Muscle of leg (tissue), 11 donors: Measurements from ENCODE around the gene GLB1L2. TPM values are rescaled to one million over a fixed set of nuclear protein-coding genes. Genes with fewer than 3 reads are reported as not detected.
A peak's percentile ranks its signal among the peaks of the same experiment; 100 is the strongest.

Experiments used
- DNase-seq: peaks from one replicate; pipeline ENCODE4 v3.0.0; 2013
- H3K27ac ChIP-seq: one replicate; pipeline ENCODE4 v1.5.1; 2013; ENCODE audit warnings: mild to moderate bottlenecking, low read length, control low read depth
- H3K27me3 ChIP-seq: one replicate; pipeline ENCODE4 v1.6.1; 2013; ENCODE audit warnings: low read length; ENCODE audit not compliant: control insufficient read depth, insufficient read depth
- H3K36me3 ChIP-seq: one replicate; pipeline ENCODE4 v1.6.1; 2013; ENCODE audit warnings: low read length; ENCODE audit not compliant: control insufficient read depth, insufficient read depth
- H3K4me1 ChIP-seq: one replicate; pipeline ENCODE4 v1.6.1; 2013; ENCODE audit warnings: low read length; ENCODE audit not compliant: control insufficient read depth, insufficient read depth
- H3K4me3 ChIP-seq: one replicate; pipeline ENCODE4 v1.5.1; 2013; ENCODE audit warnings: low read length, control low read depth
- H3K9me3 ChIP-seq: replicated peaks from 2 replicates; pipeline ENCODE4 v1.6.1; 2013; ENCODE audit warnings: low read depth, low read length; ENCODE audit not compliant: control insufficient read depth
- WGBS: methylation state at CpG from one replicate; pipeline ENCODE4 v1.1.5; 2013; ENCODE audit warnings: missing lambda C conversion rate; ENCODE audit not compliant: insufficient coverage; 5-methylcytosine and 5-hydroxymethylcytosine counted together
- polyA plus RNA-seq, 8 donors: library from polyadenylated mRNA; unstranded; fragments of 120-200 nt; gene quantifications; one replicate each; pipeline versions ENCODE4 v1.2.1 to v1.2.3, GENCODE V29; 2013; ENCODE audit warnings: inconsistent platforms in 1 of 8, low replicate concordance in 1 of 8; ENCODE audit not compliant: insufficient read length in 8 of 8, insufficient read depth in 1 of 8
- total RNA-seq: library from RNA; stranded (reverse); fragments of 120-200 nt; gene quantifications from one replicate; pipeline ENCODE4 v1.2.4, GENCODE V29; 2013

The GLB1L2 gene
- total and polyA plus RNA-seq, 9 donors, result 0.20 to 1.2 (median 0.40) TPM

DNA sequence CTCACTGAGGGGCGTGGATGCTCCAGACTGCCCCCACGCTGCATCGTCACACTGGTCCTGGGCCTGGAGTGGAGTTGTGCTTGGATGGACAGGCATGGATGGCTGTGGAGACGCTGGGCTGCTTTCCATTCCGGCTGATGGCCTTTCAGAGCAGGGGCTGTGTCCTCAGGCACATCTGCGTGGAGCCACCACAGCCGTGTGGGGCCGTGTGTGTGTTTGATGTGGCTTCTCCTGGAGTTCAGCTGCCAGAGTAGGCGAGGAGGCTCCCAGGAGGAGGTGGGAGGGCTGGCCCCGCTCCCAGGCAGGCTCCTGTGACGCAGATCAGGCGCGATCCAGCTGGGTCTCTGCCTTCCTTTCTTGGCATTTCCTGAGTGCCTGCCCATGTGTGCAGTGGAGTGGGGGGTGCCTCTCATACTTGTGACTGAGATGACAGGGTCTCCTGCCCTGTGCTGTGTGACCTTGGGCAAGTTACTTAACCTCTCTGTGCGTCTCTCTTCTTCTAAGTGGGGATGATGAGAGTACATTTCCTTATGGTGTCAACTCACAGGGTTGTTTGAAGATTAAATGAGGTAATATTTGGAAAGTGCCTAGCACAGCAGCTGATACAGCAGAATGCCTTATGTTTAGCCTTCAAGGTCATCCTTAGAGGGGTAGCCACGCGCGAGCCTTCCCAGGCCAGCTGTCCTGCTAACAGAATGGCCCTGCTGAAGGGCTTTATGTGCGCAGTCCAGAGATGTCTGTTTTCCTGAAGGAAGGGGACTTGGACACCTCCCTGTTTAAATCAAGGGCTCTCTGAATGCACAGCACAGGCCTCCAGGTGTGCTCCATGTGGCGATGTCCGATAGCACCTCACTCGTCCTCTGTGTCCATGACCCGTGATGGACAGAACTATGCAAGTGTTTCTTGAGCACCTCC lies 33.5 kb downstream of the GLB1L2 start:
- no peak for DNase-seq
- Histone ChIP-seq H3K9me3 (no peaks in the 10 kb centered on the region), H3K36me3 (no peaks in the 10 kb centered on the region), H3K27me3 (peaks cover 6% of the 10 kb centered on the region), H3K27ac (no peak overlapping the region), H3K4me3 (no peak overlapping the region), H3K4me1 (peaks cover 3% of the 10 kb centered on the region)
- WGBS, result 47% methylated on average over 15 of the region's 22 CpGs

DNA sequence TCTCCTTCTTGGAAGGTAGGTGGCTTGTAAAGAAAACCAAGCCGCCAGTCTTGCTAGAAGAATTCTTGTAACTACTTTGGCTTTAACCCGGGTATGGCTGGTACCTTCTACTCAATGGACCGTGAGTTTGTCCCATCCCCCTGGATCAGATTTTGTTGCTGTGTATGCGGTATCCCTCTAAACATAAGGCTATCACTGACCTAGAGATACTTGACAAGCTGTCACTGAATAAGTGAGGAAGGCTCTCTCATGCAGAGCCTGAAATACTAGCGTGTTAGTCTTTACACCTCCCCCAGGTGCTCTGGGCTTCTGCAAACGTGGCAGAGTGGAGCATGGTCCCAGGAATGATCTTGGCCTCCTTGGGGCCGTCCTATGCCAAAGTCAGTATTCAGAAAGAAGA lies 34.5 kb downstream of the GLB1L2 start:
- Histone ChIP-seq H3K4me1 (peaks cover 3% of the 10 kb centered on the region), H3K4me3 (no peak overlapping the region), H3K9me3 (no peaks in the 10 kb centered on the region), H3K36me3 (no peaks in the 10 kb centered on the region), H3K27me3 (peaks cover 6% of the 10 kb centered on the region), H3K27ac (no peak overlapping the region)
- no peak for DNase-seq
- WGBS, result 58% methylated on average over 5 of the region's 7 CpGs

DNA sequence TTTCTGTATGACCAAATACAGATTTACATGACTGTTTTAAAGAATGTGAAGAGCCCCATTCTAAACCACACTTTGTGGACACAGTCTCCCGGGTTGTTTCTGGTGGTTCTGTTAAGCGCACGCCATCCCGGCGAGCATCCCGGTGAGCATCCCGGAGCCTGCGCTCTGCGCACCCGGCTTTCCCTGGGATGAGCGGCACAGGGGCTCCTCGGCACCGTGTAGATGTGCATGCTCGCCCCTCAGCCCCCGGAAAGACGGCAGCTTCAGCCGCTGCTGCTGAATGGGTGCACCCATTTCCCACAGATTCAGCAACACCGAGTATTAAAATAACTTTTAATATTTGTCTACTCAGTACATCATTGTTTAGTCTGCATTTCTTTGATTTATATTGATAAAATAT lies 36.0 kb downstream of the GLB1L2 start:
- H3K27ac ChIP-seq, result no peak overlapping the region
- 87% methylated on average over 14 of the region's 18 CpGs for WGBS
- H3K4me1 ChIP-seq, result peaks cover 3% of the 10 kb centered on the region
- DNase-seq, result no peak
- H3K27me3 ChIP-seq, result peaks cover 3% of the 10 kb centered on the region
- H3K4me3 ChIP-seq, result no peak overlapping the region
- no peaks in the 10 kb centered on the region for H3K9me3 ChIP-seq
- no peaks in the 10 kb centered on the region for H3K36me3 ChIP-seq

DNA sequence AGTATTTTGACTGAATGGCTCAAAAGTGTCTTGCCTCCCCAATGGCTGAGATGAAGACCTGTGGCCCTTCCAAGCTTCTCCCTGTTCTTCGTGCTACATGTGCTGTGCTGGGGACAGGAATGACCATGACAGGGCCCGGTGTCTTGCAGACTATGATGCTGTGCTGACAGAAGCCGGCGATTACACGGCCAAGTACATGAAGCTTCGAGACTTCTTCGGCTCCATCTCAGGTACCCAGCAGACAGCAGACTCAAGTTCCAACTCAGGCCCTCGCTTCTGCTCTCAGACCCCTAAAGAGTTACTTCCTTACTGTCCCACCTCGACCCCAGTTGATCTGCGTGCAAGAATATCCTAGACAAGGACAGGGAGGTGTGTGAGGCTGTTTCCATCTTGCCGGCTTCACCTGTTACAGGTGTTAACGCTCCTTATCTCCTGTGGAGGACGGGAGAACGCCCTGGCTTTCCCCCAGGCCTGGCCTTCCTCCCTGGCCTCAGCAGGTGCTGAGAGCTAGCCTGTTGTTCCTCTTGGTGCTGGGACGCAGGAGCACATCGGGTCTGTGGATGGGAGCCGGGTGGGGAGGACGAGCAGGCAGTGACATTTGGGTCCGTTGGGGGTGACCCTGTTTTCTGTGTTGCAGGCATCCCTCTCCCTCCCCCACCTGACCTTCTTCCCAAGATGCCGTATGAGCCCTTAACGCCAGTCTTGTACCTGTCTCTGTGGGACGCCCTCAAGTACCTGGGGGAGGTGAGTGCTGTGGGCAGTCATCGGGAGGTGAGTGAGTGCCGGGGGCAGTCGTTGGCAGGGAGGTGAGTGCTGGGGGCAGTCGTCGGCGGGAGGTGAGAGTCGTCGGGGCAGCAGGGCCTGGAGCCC lies 38.1 kb downstream of the GLB1L2 start:
- H3K9me3 ChIP-seq, result no peaks in the 10 kb centered on the region
- WGBS, result 81% methylated on average over 22 of the region's 30 CpGs
- H3K27me3 ChIP-seq, result no peaks in the 10 kb centered on the region
- H3K4me1 ChIP-seq, result peaks cover 3% of the 10 kb centered on the region
- H3K27ac ChIP-seq, result no peak overlapping the region
- H3K36me3 ChIP-seq, result no peaks in the 10 kb centered on the region
- no peak overlapping the region for H3K4me3 ChIP-seq
- DNase-seq, result no peak

DNA sequence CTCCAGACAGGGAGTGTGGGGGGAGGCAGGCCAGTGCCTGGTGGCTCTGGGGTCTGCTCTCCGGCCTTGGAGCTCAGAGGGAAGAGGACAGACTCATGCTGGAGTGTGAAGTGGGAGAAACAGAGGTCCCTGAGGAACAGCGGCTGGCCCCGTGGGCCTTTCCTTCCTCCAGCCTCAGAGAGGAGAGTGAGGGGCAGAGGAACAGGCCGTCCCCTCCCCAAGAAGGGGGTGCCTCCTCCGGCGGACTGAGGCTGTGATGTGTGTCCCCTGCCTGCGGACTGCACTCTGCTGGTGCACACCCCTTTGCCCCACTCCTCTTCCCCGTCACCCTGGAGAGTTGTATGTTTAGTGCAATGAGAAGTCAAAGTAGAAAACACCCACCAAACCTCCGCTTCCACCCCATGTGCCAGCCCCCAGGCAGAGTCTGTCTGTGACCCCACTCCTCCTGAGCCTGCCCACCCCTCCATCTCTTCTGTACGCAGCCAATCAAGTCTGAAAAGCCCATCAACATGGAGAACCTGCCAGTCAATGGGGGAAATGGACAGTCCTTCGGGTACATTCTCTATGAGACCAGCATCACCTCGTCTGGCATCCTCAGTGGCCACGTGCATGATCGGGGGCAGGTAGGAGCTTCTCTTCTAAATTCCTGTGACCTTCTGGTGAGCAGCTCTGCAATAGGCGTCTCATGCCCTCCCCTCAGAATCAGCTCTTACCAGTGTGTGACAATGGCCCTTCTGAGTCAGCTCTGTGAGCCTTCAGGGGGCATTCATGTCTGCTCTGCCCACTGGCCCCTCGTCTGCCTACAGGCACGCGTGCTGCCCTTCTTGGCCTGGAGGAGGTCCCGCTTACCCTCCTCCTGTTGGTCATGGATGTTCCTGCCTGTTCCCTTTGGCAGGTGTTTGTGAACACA lies 39.0 kb downstream of the GLB1L2 start:
- no peak for DNase-seq
- Histone ChIP-seq H3K27me3 (no peaks in the 10 kb centered on the region), H3K4me3 (no peak overlapping the region), H3K4me1 (no peaks in the 10 kb centered on the region), H3K9me3 (no peaks in the 10 kb centered on the region), H3K27ac (no peak overlapping the region), H3K36me3 (no peaks in the 10 kb centered on the region)
- 82% methylated on average over 11 of the region's 19 CpGs for WGBS

DNA sequence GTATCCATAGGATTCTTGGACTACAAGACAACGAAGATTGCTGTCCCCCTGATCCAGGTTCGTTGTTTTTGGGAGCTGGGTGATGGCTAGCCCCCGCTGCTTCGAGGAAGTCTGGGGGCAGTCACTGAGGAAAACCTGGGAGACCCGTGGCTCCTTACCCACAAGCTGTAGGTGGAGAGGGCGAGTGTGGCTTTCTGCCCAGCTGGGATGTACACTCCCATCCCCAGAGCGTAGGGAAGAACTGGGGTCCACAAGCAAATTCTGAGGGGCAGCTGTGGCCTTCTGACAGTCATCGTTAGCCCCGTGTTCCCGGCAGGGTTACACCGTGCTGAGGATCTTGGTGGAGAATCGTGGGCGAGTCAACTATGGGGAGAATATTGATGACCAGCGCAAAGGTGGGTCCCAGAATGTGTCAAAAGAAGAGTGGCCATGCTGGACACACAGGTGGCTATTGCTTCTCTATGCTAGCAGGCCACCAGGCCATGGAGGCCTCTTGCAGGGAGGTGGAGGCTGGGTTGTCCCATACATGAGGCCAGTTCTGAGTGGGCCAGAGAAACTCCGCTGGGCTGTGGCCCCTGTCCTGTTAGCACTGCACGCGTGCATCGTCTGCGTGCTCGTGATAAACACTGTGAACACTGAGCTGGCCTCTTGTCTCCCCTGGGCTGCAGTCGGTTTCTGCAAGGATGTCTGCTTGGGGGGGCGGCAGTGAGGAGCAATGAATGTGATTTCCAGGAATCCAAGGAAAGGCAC lies 39.8 kb downstream of the GLB1L2 start:
- Histone ChIP-seq H3K36me3 (no peaks in the 10 kb centered on the region), H3K4me1 (no peaks in the 10 kb centered on the region), H3K4me3 (no peak overlapping the region), H3K9me3 (no peaks in the 10 kb centered on the region), H3K27ac (no peak overlapping the region), H3K27me3 (no peaks in the 10 kb centered on the region)
- WGBS, result 87% methylated on average over 18 of the region's 22 CpGs
- no peak for DNase-seq

DNA sequence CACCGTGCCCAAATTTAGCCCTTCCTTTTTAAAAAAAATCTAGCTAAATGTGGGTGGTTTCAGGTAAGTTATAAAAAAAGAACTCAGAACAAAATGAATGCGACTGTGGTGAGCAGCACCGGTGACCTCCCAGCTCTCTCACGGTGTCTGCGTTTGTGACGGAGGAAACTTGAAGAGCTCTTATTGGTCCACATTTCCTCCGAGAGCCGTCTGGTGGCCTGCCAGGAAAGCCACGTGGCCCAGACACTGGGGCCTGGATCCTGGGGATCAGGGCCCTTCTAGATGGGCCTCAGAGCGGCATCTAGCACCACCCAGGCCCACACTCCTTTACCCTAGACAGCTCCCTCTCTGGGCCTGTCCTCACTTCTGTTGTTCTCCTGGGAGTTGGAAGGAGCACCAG lies 40.7 kb downstream of the GLB1L2 start:
- Histone ChIP-seq H3K4me1 (no peaks in the 10 kb centered on the region), H3K27ac (no peak overlapping the region), H3K36me3 (no peaks in the 10 kb centered on the region), H3K4me3 (no peak overlapping the region), H3K9me3 (no peaks in the 10 kb centered on the region), H3K27me3 (no peaks in the 10 kb centered on the region)
- DNase-seq, result no peak
- WGBS, result 59% methylated on average over 9 of the region's 10 CpGs

DNA sequence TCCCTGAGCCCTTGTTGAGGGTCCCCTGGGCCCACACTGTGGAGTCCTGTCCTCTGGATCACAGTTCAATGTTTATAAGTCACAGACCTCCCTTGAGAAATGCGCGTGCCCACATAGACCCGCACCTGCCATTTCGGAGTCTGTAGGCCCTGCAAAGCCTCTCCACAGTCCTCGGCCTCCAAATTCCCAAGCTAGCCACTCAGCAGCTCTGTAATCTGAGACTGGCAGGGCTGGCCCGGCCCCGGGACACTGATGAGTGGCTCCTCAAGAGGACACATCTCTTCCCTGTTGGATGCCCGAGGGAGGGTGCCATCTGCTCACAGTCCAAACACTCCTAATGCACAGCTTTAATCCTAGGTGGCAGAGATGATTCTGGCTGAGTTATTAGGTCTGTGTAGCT lies 41.2 kb downstream of the GLB1L2 start:
- H3K9me3 ChIP-seq, result no peaks in the 10 kb centered on the region
- no peak overlapping the region for H3K4me3 ChIP-seq
- H3K27me3 ChIP-seq, result no peaks in the 10 kb centered on the region
- no peaks in the 10 kb centered on the region for H3K36me3 ChIP-seq
- no peaks in the 10 kb centered on the region for H3K4me1 ChIP-seq
- DNase-seq, result peak; percentile 3
- WGBS, result 82% methylated on average over 5 of the region's 8 CpGs
- no peak overlapping the region for H3K27ac ChIP-seq

DNA sequence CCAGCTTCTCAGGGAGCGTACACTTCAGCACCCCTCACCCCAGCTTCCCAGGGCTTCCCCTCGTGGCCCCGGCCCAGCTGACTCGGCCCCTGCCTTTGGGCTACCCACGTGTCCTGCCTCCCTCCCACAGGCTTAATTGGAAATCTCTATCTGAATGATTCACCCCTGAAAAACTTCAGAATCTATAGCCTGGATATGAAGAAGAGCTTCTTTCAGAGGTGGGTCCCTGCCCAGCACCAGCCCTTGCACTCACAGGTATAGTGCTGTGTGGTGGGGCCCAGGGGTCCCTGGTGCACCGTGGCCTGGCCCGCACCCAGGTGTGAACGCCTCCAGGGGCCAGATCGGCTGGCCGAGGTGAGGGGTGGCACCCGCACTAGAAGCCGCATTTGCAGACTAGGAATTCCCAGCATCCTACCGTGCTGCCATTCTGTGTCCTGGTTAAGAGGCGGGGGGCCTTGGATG lies 41.8 kb downstream of the GLB1L2 start:
- no peak for DNase-seq
- no peaks in the 10 kb centered on the region for H3K4me1 ChIP-seq
- H3K4me3 ChIP-seq, result no peak overlapping the region
- H3K27me3 ChIP-seq, result no peaks in the 10 kb centered on the region
- no peak overlapping the region for H3K27ac ChIP-seq
- no peaks in the 10 kb centered on the region for H3K36me3 ChIP-seq
- H3K9me3 ChIP-seq, result no peaks in the 10 kb centered on the region
- 78% methylated on average over 8 of the region's 14 CpGs for WGBS
